Amygdala (tissue), 56 donors: Measurements from ENCODE around the gene SCAPER.
"Not testable (repeated sequence)": the region's sequence is repeated elsewhere in the genome, so short reads cannot be mapped to it uniquely, and the experiment has no call there.

Experiments used
- DNase-seq, 56 donors: peaks; one replicate each; lab custom pipeline; 2025; lab: John Stamatoyannopoulos, UW

Gene SCAPER

GRCh38 chr15:76503804-76504203 lies 401.3 kb downstream of the SCAPER start:
- no peak for DNase-seq

- no peak for DNase-seq
Measured at GRCh38 chr15:76503121-76503520, 402.0 kb downstream of the SCAPER start.

- no peak for DNase-seq
Measured at GRCh38 chr15:76502678-76503077, 402.5 kb downstream of the SCAPER start.

GRCh38 chr15:76502185-76502584 lies 403.0 kb downstream of the SCAPER start:
- DNase-seq: not testable (repeated sequence)

- no peak for DNase-seq
Measured at GRCh38 chr15:76501726-76502125, 403.4 kb downstream of the SCAPER start.

- no peak for DNase-seq
Measured at GRCh38 chr15:76501011-76501410, 404.1 kb downstream of the SCAPER start.

GRCh38 chr15:76495487-76495886 lies 409.7 kb downstream of the SCAPER start:
- no peak for DNase-seq

GRCh38 chr15:76492538-76492937 lies 412.6 kb downstream of the SCAPER start:
- DNase-seq: no peak

GRCh38 chr15:76483752-76484151 lies 421.4 kb downstream of the SCAPER start:
- DNase-seq: no peak

GRCh38 chr15:76483018-76483417 lies 422.1 kb downstream of the SCAPER start:
- no peak for DNase-seq

- DNase-seq: no peak
Measured at GRCh38 chr15:76480267-76480666, 424.9 kb downstream of the SCAPER start.

- no peak for DNase-seq
Measured at GRCh38 chr15:76470691-76471090, 434.4 kb downstream of the SCAPER start.

GRCh38 chr15:76468722-76469121 lies 436.4 kb downstream of the SCAPER start:
- DNase-seq: no peak

GRCh38 chr15:76467136-76467535 lies 438.0 kb downstream of the SCAPER start:
- no peak for DNase-seq

GRCh38 chr15:76465728-76466127 lies 439.4 kb downstream of the SCAPER start:
- no peak for DNase-seq

GRCh38 chr15:76464247-76464646 lies 440.9 kb downstream of the SCAPER start:
- no peak for DNase-seq

GRCh38 chr15:76460871-76461270 lies 444.3 kb downstream of the SCAPER start:
- no peak for DNase-seq

- no peak for DNase-seq
Measured at GRCh38 chr15:76460347-76460746, 444.8 kb downstream of the SCAPER start.

GRCh38 chr15:76451540-76451939 lies 453.6 kb downstream of the SCAPER start:
- DNase-seq: no peak

GRCh38 chr15:76449455-76449854 lies 455.7 kb downstream of the SCAPER start:
- DNase-seq: no peak

GRCh38 chr15:76448755-76449154 lies 456.4 kb downstream of the SCAPER start:
- no peak for DNase-seq

- no peak for DNase-seq
Measured at GRCh38 chr15:76447728-76448441, 457.3 kb downstream of the SCAPER start.

- no peak for DNase-seq
Measured at GRCh38 chr15:76440441-76440840, 464.7 kb downstream of the SCAPER start.
